GM06990 (cell line): ENCODE measurements around the gene ERC2.
A peak's percentile ranks its signal among the peaks of the same experiment; 100 is the strongest.
"Not testable (repeated sequence)": the region's sequence is repeated elsewhere in the genome, so short reads cannot be mapped to it uniquely, and the experiment has no call there.

Experiments used
- DNase-seq: peaks from one replicate; pipeline ENCODE4 v3.0.0-alpha.2; 2011; ENCODE audit not compliant: insufficient read length; ENCODE audit errors: extremely low read depth
- H3K27me3 ChIP-seq: replicated peaks from 2 replicates; pipeline ENCODE4 v1.6.0; 2011; ENCODE audit warnings: low read length; ENCODE audit not compliant: control insufficient read depth, insufficient read depth
- H3K36me3 ChIP-seq: 2 replicates; pipeline ENCODE4 v1.5.1; 2011; ENCODE audit warnings: low read length; ENCODE audit not compliant: control insufficient read depth, insufficient read depth
- H3K4me3 ChIP-seq: replicated peaks from 2 replicates; pipeline ENCODE4 v1.5.1; 2011; ENCODE audit warnings: low read depth, mild to moderate bottlenecking, control low read depth, low read length
- TF ChIP-seq, protein P1 (sequence below): IDR thresholded peaks from 2 replicates; pipeline ENCODE4 v1.5.1; 2011; ENCODE audit warnings: low read length, control low read depth, mild to moderate bottlenecking, inconsistent platforms; ENCODE audit not compliant: insufficient read depth, poor library complexity, severe bottlenecking

Gene ERC2

DNA sequence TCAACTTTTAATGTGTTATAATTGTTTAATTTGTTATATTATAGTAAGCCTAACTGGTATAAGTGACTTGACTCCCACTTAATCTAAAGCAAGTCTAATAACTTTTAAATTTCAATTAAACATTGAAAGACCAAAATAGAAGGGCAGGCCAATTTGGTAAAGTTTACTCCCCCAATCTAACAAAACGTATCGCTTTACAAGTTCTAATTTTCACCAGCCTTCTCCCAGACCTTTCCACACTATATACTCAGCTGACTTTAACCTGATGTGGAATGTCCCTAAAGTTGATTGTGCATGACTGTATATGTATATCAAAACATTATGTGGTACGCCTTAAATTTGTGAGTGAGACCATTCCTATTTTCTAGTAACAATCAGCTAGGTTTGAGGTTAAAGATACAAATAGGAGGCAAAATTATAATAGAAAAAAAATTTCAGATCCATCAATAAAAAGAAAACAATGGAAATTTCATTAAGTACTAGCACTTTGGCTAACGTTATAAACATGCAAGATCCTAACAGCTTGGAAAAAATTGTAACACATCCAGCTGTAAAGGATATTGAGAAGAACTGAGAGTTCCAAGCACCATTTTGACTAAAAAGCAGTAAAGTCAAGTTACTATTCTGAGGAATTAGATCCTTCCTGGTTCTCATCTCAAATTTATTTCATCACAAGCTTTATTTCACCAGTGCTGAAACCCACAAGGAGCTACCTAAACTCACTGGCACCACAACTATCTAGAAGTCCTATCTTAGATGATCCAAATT, 199.5 kb downstream of the ERC2 start:
- TF ChIP-seq, protein P1, sequence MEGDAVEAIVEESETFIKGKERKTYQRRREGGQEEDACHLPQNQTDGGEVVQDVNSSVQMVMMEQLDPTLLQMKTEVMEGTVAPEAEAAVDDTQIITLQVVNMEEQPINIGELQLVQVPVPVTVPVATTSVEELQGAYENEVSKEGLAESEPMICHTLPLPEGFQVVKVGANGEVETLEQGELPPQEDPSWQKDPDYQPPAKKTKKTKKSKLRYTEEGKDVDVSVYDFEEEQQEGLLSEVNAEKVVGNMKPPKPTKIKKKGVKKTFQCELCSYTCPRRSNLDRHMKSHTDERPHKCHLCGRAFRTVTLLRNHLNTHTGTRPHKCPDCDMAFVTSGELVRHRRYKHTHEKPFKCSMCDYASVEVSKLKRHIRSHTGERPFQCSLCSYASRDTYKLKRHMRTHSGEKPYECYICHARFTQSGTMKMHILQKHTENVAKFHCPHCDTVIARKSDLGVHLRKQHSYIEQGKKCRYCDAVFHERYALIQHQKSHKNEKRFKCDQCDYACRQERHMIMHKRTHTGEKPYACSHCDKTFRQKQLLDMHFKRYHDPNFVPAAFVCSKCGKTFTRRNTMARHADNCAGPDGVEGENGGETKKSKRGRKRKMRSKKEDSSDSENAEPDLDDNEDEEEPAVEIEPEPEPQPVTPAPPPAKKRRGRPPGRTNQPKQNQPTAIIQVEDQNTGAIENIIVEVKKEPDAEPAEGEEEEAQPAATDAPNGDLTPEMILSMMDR, result no peak
- Histone ChIP-seq H3K36me3 (no peaks in the 10 kb centered on the region), H3K4me3 (no peak overlapping the region), H3K27me3 (no peaks in the 10 kb centered on the region)
- no peak for DNase-seq

DNA sequence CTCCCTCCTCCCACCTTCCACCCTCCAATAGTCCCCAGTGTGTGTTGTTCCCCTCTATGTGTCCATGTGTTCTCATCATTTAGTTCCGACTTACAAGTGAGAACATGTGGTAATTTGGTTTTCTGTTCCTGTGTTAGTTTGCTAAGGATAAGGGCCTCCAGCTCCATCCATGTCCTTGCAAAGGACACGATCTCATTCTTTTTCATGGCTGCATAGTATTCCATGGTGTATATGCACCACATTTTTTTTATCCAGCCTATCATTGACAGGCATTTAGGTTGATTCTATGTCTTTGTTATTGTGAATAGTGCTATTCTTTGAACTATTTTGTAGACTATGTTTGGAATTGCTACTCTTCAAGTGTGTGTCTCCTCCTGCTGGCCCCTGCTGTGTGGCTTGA, 206.4 kb downstream of the ERC2 start:
- H3K36me3 ChIP-seq, H3K27me3 ChIP-seq, DNase-seq, H3K4me3 ChIP-seq: not testable (repeated sequence)

DNA sequence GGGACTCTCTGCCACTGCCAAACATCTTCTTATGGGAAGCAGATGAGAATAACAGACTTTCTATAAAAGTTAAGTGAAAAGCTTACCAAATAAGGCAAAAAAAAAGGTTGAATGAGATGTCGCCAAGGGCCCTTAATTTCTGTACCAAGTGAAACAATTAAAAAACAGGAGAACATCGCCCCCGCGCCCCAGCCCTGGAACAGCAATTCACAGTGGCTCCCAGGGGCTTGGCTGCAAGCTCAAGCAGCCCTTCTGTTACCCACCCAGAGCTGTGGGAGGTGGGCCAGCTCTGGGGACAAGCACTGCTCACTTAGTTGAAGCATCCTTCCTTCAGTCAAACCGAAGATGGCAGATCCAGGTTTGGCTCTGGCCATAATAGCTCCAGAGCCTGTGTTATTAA, 208.0 kb downstream of the ERC2 start:
- Histone ChIP-seq H3K4me3 (no peak overlapping the region), H3K27me3 (no peaks in the 10 kb centered on the region), H3K36me3 (no peaks in the 10 kb centered on the region)
- no peak for DNase-seq
- TF ChIP-seq, protein P1, result no peak

DNA sequence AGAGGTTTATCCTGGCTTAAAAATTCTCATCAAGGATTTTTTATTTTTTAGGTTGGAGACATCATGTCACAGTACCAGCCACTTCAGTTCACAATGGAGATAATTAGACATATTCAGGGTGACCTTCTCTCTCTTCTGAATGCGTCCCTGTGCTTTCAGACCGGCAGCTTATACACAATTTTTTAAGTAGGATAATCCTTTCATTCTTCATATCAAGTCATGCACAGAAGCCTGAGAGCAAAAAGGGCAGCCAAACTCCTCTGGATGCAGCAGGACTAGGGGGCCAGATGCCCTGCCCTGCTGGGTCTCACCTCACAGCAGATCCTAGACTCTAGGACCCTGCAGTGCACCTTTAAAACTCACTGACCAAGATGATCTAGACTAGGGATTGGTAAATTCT, 210.4 kb downstream of the ERC2 start:
- H3K4me3 ChIP-seq, result no peak overlapping the region
- TF ChIP-seq, protein P1, result no peak
- no peaks in the 10 kb centered on the region for H3K36me3 ChIP-seq
- no peaks in the 10 kb centered on the region for H3K27me3 ChIP-seq
- no peak for DNase-seq

DNA sequence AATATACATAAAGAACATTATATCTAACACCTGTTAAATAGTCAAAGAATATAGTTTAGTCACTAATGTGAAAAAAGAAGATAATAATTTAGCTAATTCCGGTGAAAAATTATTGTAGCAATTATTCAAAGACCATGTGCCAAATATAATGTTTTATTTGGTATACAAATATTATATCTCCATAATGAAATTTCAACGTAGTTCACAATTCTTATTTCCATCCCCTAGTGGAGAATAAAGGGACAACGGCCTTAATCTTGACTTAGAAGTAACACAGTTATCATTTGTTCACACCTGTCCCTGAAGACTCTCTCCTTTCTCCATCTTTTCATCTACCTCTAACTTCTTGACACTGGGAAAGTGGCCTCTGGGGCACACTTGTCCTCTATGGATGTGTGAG, 213.4 kb downstream of the ERC2 start:
- TF ChIP-seq, protein P1, result peak; percentile 32
- Histone ChIP-seq H3K27me3 (no peaks in the 10 kb centered on the region), H3K36me3 (no peaks in the 10 kb centered on the region), H3K4me3 (no peak overlapping the region)
- no peak for DNase-seq

DNA sequence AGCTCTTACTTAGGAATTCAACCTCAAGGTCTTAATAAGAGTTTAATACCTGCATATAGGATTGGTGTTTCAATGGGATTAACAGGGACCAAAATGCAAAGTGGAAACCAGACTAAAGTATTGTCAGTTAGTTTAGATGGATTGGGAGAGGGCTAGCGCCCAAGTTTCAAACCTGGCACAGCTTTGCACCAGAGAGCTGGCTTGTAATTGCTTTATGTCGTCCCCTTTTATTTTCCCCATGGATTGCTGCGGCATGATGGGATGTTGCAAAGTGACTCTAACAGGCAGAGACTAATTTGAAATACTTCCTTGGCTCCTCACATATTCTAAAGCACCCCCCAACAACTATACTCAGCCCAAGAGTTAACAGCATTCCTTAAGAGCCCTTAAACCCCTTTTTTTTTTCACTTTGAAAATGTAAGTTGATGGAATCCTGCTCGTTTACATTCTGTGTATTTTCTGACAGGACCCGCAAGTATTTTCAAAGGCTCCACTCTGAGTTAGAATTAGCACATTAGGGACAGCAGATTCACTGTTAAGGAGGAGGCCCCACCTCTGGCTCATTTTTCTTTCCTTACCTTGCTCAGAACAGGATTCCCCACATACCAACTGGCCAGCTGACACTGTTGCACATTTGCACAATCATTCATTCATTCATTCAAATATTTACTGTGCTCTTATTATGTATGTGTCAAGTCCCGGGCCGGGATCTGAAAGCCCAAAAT, 214.2 kb downstream of the ERC2 start:
- Histone ChIP-seq H3K36me3 (no peaks in the 10 kb centered on the region), H3K27me3 (no peaks in the 10 kb centered on the region), H3K4me3 (no peak overlapping the region)
- TF ChIP-seq, protein P1, result no peak
- DNase-seq, result no peak
